ENCODE measurements around the gene EPB41L5. TPM values are rescaled to one million over a fixed set of nuclear protein-coding genes. Genes with fewer than 3 reads are reported as not detected.
A peak's percentile ranks its signal among the peaks of the same experiment; 100 is the strongest.

EPB41L5 gene
- total and polyA plus RNA-seq, 7 donors: 8.2 to 24.3 (median 16.9) TPM

GRCh38 chr2:120222186-120223033 is 209.5 kb downstream of the EPB41L5 start:
- H3K27me3 ChIP-seq: no peaks in the 10 kb centered on the region
- H3K4me3 ChIP-seq: peak overlapping the region; percentile 58 to 76 (median 62)
- no peak for DNase-seq
- intact Hi-C loops (cut with DNase I): loop anchor here (2.0 kb wide), 1 partner anchor 464 kb away; the partner anchor contains the start of gene PTPN4
- H3K36me3 ChIP-seq: peaks cover 0 to 20% (median 0%) of the 10 kb centered on the region in 4 donors
- WGBS, 2 donors: 81% methylated on average over 49 of the region's 49 CpGs
- TF ChIP-seq POLR2A (IDR thresholded peaks at IDR 0.05) (no peak), CTCF (IDR thresholded peaks at IDR 0.05) (no peak), POLR2AphosphoS5 (IDR thresholded peaks at IDR 0.05) (no peak), EP300 (IDR thresholded peaks at IDR 0.05) (no peak)
- H3K9me3 ChIP-seq: no peaks in the 10 kb centered on the region
- H3K27ac ChIP-seq: peak overlapping the region; percentile 89 to 95 (median 93)
- H3K4me1 ChIP-seq: peaks cover 0 to 35% (median 23%) of the 10 kb centered on the region in 4 donors

GRCh38 chr2:120223034-120223912 is 210.4 kb downstream of the EPB41L5 start, which contains the start of gene TMEM185B:
Gene TMEM185B (minus strand): TSS chr2:120223400. CDS start chr2:120222976, 424 bp downstream.
- TF ChIP-seq POLR2A (IDR thresholded peaks at IDR 0.05) (peak in 1 of 2 donors; percentile 17), EP300 (IDR thresholded peaks at IDR 0.05) (no peak), CTCF (IDR thresholded peaks at IDR 0.05) (peak in 2 of 4 experiments; percentile 12 to 15), POLR2AphosphoS5 (IDR thresholded peaks at IDR 0.05) (peak; percentile 56 to 80 (median 66))
- peak; percentile 95 for DNase-seq
- Histone ChIP-seq H3K4me3 (peak within 1 kb of the TSS; percentile 58 to 76 (median 62)), H3K27ac (peak within 1 kb of the TSS; percentile 89 to 95 (median 93)), H3K4me1 (peaks cover 0 to 39% (median 23%) of the 10 kb centered on the region in 4 donors), H3K27me3 (no peaks in the 10 kb centered on the region), H3K36me3 (peaks cover 0 to 20% (median 0%) of the 10 kb centered on the region in 4 donors), H3K9me3 (no peaks in the 10 kb centered on the region)
- intact Hi-C loops (cut with DNase I): loop anchor here (2.0 kb wide), 1 partner anchor 464 kb away; the partner anchor contains the start of gene PTPN4
- 2% methylated on average over 108 of the region's 108 CpGs for WGBS, 2 donors

- H3K27me3 ChIP-seq: no peaks in the 10 kb centered on the region
- 94 to 96% methylated on average over 13 of the region's 13 CpGs for WGBS, 2 donors
- H3K4me1 ChIP-seq: peaks cover 0 to 47% (median 26%) of the 10 kb centered on the region in 4 donors
- intact Hi-C loops (cut with DNase I): no loop called here
- H3K27ac ChIP-seq: peak overlapping the region in 1 of 4 donors; percentile 89
- no peak for TF ChIP-seq CTCF (IDR thresholded peaks at IDR 0.05)
- H3K4me3 ChIP-seq: no peak overlapping the region
- peaks cover 0 to 11% (median 0%) of the 10 kb centered on the region in 4 donors for H3K36me3 ChIP-seq
- DNase-seq: no peak
- no peaks in the 10 kb centered on the region for H3K9me3 ChIP-seq
Measured at GRCh38 chr2:120224256-120224655, 211.4 kb downstream of the EPB41L5 start.

GRCh38 chr2:120224735-120225548 is 212.1 kb downstream of the EPB41L5 start:
- H3K36me3 ChIP-seq: peaks cover 0 to 4% (median 0%) of the 10 kb centered on the region in 4 donors
- intact Hi-C loops (cut with DNase I): loop anchor here (1.0 kb wide), 1 partner anchor 26 kb away; no protein-coding TSS in a partner anchor
- DNase-seq: no peak
- H3K27me3 ChIP-seq: no peaks in the 10 kb centered on the region
- no peak overlapping the region for H3K4me3 ChIP-seq
- no peak for TF ChIP-seq EP300 (IDR thresholded peaks at IDR 0.05)
- TF ChIP-seq POLR2AphosphoS5 (IDR thresholded peaks at IDR 0.05): no peak
- TF ChIP-seq POLR2A (IDR thresholded peaks at IDR 0.05): no peak
- no peak for TF ChIP-seq CTCF (IDR thresholded peaks at IDR 0.05)
- H3K9me3 ChIP-seq: no peaks in the 10 kb centered on the region
- H3K4me1 ChIP-seq: peaks cover 0 to 47% (median 28%) of the 10 kb centered on the region in 4 donors
- 76 to 91% methylated on average over 9 of the region's 9 CpGs for WGBS, 2 donors
- no peak overlapping the region for H3K27ac ChIP-seq

All from sigmoid colon (tissue), 7 donors.